C4-2B (cell line): ENCODE data around the gene MAP10.

Experiments used
- ZFX ChIP-seq: fragments of 450-650 bp; IDR thresholded peaks from 2 replicates; pipeline ENCODE4 v1.6.1; 2017
- TF ChIP-seq, protein P1 (sequence below): fragments of 450-650 bp; conservative IDR thresholded peaks from 2 replicates; pipeline ENCODE4 v1.5.1; 2017; ENCODE audit warnings: mild to moderate bottlenecking

GRCh38 chr1:232786845-232787455 lies 18.3 kb upstream of the MAP10 start:
- TF ChIP-seq, protein P1, sequence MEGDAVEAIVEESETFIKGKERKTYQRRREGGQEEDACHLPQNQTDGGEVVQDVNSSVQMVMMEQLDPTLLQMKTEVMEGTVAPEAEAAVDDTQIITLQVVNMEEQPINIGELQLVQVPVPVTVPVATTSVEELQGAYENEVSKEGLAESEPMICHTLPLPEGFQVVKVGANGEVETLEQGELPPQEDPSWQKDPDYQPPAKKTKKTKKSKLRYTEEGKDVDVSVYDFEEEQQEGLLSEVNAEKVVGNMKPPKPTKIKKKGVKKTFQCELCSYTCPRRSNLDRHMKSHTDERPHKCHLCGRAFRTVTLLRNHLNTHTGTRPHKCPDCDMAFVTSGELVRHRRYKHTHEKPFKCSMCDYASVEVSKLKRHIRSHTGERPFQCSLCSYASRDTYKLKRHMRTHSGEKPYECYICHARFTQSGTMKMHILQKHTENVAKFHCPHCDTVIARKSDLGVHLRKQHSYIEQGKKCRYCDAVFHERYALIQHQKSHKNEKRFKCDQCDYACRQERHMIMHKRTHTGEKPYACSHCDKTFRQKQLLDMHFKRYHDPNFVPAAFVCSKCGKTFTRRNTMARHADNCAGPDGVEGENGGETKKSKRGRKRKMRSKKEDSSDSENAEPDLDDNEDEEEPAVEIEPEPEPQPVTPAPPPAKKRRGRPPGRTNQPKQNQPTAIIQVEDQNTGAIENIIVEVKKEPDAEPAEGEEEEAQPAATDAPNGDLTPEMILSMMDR, result no peak
- TF ChIP-seq ZFX, result no peak
